Measurements from ENCODE around the gene OR10G7.
"Not testable (repeated sequence)": the region's sequence is repeated elsewhere in the genome, so short reads cannot be mapped to it uniquely, and the experiment has no call there.

OR10G7 gene

GRCh38 chr11:124036666-124037065 is 4.5 kb downstream of the OR10G7 start:
- no peak for DNase-seq

GRCh38 chr11:124026498-124026897 is 14.6 kb downstream of the OR10G7 start, which contains the start of gene OR10G8:
TSS of gene OR10G8 (plus strand) at chr11:124026798. CDS start at chr11:124029623, 2,825 bp downstream.
- DNase-seq: no peak

- not testable (repeated sequence) for DNase-seq
Observed at GRCh38 chr11:124015837-124016236, 25.3 kb downstream of the OR10G7 start.

- no peak for DNase-seq
Observed at GRCh38 chr11:124012697-124013096, 28.4 kb downstream of the OR10G7 start, which contains the start of gene OR10G4. TSS of gene OR10G4 (plus strand) at chr11:124012997. CDS start at chr11:124015575, 2,578 bp downstream.

GRCh38 chr11:123995119-123995518 is 46.0 kb downstream of the OR10G7 start, which contains the start of gene OR10G6:
TSS of gene OR10G6 (minus strand) at chr11:123995161. CDS start at chr11:123995161, 0 bp downstream.
- DNase-seq: no peak
